Activated CD8-positive, alpha-beta memory T cell treated with anti-CD3 and anti-CD28 coated beads for 1 hour (primary cell): ENCODE data around the gene SLC17A8.

ENCODE experiments used
- DNase-seq, 2 donors: peaks; one replicate each; pipeline ENCODE4 v3.0.0-alpha.2; 2020; ENCODE audit warnings: low read depth in 1 of 2; ENCODE audit errors: extremely low read depth in 1 of 2

SLC17A8 gene

DNA sequence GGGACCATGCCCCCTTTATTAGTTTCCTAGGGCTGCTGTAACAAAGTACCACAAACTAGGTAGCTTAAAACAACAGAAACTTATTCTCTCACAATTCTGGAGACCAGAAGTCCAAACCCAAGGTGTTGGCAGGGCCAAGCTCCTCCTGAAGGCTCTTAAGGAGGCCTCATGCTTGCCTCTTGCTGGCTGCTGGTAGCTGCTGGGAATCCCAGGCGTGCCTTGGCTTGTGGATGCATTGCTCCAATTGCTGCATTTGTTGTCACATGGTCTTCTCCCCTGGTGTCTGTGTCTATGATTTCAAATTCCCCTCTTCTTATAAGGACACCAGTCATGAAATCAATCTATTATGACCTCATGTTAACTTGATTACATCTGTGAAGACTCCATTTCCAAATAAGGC, 11.2 kb downstream of the SLC17A8 start:
- no peak for DNase-seq

DNA sequence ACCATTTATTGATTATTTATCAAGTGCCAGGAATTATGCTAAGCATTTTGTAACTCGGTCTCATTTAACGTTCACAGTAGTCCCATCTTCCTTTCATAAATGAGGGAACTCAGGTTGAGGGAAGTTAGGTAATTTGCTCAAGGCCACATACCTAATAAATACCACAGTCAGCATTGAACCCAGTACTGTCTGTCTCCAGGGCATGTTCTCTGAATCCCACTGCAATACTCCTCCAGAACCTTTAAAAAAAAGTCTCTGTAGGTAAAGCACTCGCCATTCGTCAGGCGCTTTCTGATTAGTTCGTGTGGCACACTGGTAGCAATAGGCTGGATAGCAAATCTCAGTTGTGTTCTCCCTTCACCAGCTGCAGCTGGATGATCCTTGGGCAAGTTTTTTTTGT, 14.3 kb downstream of the SLC17A8 start:
- no peak for DNase-seq

DNA sequence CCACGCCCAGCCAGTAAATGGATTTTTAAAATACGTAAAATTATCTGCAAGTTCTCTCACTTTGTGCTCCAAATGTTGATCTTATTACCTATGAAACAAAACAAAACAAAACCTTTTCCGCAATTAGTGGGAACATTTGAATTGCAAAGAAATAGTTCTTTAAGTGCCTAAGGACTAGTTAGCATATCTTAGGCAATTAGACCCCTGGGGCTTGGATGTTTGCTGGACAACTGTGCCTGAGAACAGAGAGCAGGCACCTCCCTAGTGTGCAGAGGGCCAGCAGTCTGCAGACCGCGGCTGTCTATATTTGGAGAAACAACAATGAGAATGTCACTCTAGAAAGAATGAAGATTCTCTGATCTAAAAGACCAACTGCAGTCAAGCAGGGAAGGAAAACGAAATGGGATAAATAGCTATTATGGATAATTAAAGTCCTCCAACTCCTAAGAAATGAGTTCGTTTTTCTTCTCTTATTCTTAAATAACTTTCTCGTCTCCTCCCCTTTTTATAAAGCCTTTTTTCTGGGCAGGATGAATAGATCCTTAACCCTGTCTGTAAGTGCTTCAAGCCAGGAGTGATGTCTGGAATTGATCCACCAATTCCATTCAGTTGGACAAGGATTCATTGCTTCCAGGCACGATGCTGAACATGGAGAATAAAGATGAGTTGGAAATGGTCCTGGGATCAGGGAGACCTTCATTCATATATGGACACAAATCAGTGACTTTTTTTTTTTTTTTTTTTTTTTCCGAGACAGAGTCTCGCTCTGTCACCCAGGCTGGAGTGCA, 16.2 kb downstream of the SLC17A8 start:
- DNase-seq, result no peak

- no peak for DNase-seq
Observed at GRCh38 chr12:100375038-100375735, 18.3 kb downstream of the SLC17A8 start.

DNA sequence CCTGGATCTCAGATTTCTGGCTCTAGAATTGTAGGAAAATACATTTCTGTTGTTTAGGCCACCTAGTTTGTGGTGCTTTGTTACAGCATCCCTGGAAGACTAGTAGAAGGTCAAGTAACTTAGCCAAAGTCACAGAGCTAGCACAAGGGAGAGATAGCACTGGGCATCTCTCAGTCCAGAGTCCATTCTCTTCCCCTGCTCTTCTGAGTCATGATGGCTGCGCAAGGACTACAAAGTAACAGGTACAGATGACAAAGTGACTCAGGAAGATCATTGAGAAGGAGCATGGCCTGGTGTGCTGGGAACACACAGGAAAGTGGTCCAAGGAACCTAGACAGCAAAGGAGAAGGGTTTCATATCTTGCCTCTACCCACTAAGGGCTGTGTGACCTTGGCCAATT, 19.3 kb downstream of the SLC17A8 start:
- no peak for DNase-seq

DNA sequence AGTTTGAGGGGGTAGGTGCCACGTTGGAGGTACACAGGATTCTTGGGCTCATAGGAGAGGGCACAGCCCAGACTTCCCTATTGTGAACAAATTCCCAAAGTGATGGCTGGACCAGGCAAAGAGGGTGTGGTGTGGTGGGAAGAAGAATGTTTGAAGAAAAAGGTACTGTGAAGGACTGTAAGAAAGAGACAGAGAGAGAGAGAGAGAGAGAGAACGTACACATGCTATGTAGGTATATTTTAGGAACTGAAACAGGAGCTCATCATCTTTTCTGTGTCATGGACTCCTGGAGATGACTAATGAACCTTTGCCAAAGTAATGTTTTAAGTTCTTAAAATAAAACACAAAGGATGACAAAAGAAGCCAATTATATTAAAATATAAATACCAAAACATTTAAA, 24.5 kb downstream of the SLC17A8 start:
- no peak for DNase-seq

DNA sequence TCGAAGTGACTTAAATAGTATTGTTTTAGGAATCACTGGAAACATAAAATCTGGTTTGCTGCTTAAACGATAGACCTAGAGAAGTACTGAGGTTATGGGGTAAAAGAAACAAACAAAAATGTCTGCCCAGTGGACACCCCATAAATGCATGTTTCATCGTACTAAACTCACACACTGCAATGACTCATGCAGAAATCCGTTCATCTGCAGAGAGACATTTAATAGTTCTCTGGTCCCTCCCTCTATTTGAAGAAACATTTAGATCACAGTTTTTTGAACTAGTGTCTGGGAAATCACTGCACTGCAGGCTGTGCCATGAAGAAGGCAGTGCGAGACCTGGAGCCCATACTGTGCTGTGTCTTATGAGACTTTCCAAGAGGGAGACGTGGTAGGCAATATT, 25.5 kb downstream of the SLC17A8 start:
- no peak for DNase-seq

- DNase-seq, result no peak
Observed at GRCh38 chr12:100383586-100384558, 27.0 kb downstream of the SLC17A8 start.

DNA sequence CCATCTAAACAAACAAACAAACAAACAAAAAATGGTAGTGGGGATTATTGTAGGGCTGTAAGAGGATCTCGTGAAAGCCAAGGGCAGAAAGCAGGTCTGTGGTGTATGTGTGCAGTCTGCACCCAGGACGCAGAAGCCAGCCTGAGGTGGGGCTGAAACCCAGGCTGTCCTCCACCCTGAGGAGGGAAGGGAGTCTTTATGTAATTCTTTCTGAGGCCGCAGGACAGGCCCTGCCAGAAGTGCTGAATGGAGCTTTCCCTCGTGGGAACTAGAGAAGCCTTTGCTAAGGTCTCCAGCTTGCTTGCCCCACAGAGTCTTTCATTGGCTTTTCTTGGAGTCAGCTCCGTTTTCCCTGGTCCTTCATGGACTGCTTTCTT, 27.7 kb downstream of the SLC17A8 start:
- DNase-seq, result no peak

DNA sequence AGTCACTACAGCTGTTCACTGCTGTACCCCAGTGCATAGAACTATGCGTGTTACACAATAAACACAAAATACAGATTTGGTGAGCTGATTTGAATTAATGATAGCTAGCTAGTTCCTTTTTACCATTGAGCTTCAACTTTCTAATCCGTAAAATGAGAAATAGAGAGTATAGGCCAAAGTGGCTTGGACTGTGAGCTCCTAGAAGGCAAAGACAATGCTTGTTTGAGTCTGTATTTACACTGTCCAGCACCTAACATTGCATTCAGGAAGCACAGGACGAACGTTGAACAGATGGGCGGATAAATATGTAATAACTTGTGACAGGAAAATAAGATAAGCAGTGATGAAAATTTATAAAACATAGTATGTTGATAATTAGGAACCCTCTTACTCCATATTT, 31.5 kb downstream of the SLC17A8 start:
- no peak for DNase-seq

DNA sequence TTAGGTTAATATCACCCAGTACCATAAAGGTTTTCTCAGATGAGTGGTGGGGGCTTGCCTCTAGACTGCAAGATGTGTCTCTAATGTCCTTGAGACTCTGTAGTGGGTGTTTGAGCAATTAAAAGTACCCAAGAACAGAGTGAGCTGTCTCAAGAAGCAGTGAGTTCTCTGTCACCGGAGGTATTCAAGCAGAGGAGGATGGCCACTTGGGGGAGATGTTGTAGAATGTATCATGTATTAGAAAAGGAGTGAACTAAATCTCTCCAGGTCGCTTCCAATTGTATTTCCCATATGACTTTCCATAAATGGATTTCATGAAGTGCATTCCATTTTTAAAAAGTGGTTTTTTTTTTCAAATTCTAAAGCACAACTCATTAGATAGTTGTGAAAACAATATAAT, 35.0 kb downstream of the SLC17A8 start:
- no peak for DNase-seq

- no peak for DNase-seq
Observed at GRCh38 chr12:100393200-100393599, 36.3 kb downstream of the SLC17A8 start.

- DNase-seq, result no peak
Observed at GRCh38 chr12:100395811-100396210, 38.9 kb downstream of the SLC17A8 start.

DNA sequence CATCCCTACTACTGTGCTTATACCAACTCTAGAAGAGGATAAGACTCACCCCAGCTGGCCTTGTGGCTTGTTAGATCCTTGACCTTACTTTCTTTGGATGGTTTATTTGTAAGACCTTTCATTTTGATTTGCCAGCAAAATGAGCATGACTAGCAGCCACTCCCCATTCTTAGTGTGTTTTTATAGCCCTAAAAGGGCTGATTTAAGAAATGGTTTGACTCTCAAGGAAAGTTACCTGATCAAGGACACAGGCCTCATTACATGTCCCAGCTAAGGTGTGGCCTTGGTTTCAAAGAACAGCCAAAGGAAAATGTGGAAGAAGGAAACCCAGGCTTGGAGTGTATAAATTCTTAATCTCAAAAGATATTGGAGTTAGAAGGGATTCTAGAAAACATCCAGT, 41.4 kb downstream of the SLC17A8 start:
- no peak for DNase-seq

- no peak for DNase-seq
Observed at GRCh38 chr12:100399095-100399494, 42.2 kb downstream of the SLC17A8 start.

DNA sequence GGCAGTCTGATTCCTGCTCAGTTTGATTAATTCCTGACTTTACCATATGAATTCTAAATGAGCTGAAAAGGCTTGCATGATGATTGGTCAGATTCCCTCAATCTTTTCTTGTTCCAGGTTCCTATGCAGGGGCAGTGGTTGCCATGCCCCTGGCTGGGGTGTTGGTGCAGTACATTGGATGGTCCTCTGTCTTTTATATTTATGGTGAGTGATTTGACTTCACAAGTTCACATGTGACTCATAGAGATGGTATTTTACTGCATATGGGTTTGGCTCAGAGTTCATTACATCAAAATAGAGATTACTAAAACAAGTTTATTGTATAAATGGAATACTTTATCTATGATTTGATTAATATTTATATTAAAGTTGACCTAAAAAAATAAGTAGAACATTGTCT, 44.8 kb downstream of the SLC17A8 start:
- no peak for DNase-seq

DNA sequence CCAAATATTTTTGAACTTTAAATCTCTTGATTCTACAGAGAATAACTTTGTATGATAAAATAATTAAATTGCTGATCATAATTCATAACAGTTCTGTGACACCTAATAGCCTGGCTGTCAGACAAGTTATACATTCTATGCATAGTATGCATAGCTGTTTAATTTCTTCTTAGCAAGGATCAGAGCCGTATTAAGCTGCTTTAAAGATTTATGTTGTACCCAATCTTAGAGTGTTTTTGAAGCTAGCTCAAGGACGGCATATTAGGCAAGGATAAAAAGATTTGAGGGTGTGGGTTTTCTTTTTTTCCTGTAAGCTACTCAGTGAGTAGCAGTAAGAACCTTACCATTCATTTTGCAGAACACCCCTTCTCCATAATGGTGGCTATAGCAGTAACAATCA, 45.9 kb downstream of the SLC17A8 start:
- DNase-seq, result no peak

DNA sequence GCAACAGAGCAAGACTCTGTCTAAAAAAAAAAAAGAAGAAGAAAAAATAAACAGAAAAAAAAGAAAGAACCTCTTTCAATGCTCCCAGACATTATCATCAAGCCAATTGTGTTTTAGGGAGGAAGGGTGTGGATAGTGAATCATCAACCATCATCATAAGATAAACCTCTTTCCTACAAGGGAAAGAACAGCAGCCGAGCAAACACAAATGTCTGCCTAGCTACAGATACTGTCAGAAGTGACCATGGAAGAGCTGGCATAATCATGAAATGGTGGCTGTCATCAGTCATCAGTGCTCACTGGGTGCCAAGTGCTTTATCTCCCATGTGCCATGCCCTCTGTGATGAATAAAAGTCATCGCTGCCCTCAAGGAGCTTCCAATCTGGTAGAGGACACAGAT, 46.6 kb downstream of the SLC17A8 start:
- DNase-seq, result no peak

DNA sequence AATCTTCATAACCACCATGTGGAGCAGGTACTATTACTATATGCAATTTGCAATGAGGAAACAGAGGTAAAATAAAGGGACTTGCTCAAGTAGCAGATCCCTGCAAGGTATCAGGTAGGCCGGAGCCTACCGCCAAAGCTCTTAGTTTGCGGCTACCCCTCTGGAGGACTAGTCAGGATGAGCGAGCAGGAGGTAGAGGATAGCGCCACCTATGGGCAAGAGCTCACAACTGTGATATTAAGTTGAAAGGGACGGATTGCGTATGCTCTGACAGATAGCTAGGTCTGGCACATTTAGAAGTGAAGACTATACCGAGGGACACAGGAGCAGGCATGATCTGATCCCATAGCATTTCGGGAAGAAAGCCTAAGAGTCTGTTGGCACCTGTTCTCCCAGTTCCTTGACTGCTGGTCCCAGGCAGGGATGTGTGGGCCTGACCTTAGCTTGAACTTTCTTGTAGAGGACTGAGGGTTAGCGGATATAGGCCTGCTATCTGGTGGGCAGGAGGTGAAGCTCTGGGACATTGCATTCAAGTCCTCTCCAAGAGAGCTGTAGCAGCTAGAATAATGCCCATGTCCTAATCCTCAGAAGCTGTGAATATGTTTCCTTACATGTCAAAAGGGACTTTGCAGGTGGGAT, 48.0 kb downstream of the SLC17A8 start:
- no peak for DNase-seq

- no peak for DNase-seq
Observed at GRCh38 chr12:100413001-100413400, 56.1 kb downstream of the SLC17A8 start.

- no peak for DNase-seq
Observed at GRCh38 chr12:100414739-100415138, 57.9 kb downstream of the SLC17A8 start.
